Dedifferentiated amniotic fluid mesenchymal stem cell (primary cell): ENCODE measurements around the gene SLC66A2.

Experiments used
- DNase-seq: peaks from one replicate; pipeline ENCODE4 v3.0.0-alpha.2; 2016; ENCODE audit errors: extremely low spot score

The SLC66A2 gene

DNA sequence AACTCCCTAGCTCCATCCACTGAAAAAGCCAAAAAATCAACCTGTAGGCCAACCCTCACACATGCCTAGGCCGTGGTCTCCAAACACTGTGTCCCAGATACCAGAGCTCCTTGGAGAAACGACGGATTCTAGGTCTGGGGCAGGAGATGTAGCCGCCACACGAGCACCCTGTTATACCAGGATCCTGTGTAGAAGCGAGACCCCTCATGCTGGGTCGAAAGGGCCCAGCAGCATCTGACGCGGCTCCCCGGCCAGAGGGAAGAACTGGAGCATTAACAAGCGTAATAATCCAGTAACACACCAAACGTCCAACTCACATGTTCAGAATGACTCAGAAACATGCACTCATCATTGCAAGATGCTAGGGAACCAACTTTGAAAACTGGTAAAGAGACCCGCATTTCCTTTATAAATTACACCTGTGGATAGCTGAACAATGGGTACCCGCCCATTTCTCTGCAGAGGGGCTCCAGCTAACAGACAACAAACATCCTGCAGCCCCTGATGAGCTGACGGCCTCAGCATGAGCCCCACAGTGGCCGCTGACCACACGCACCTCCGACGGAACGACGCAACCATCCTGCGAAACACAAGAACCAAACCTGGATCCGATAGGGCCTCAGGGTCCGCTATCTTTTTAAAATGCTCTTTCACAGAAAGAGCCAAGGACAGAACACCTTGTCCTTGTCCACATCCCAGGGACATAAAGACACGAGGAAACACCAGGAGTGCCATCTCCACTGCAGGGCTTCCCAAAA lies 14.2 kb downstream of the SLC66A2 start:
- DNase-seq = no peak

DNA sequence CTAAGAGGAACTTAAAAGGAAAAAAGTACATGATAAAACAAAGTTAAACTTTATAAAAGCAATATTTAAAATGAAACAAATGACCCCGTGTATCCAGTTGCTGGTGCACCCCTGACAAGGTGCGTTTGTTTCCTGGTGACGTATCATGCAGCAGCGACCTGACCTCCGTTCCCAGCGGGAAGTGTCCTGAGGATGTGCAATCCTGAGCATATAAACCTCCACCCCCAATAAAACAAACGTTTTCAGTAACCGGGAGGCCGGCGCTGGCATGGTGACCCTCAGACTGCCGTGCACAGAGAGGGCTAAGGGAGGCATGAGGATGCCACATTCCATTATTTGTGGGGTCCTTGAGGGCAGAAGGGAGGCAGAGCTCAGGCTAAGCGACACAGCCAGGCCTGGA lies 14.8 kb downstream of the SLC66A2 start:
- DNase-seq = no peak

DNA sequence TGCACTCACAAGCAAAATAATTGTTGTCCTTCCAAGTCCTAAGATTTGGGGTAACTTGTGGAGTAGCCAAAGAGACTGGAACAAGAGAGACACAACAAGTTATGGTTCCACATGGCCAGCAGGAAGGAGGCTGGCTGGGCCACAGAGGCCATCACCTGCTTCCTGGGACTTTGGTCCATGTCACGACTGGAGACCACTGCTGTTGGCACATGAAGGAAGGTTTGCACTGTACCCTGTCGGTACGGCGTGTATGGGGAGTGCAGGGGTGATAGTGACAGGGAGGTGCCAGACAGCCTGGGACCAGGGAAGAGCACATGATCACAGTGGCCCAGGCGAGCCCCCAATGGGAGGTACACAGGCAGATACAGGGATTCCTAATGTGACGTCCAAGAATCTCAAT lies 15.5 kb downstream of the SLC66A2 start:
- no peak for DNase-seq

- DNase-seq = no peak
These were observed 16.0 kb downstream of the SLC66A2 start for GRCh38 chr18:79935499-79935898.

- DNase-seq = no peak
These were observed 16.4 kb downstream of the SLC66A2 start for GRCh38 chr18:79935098-79935480.

DNA sequence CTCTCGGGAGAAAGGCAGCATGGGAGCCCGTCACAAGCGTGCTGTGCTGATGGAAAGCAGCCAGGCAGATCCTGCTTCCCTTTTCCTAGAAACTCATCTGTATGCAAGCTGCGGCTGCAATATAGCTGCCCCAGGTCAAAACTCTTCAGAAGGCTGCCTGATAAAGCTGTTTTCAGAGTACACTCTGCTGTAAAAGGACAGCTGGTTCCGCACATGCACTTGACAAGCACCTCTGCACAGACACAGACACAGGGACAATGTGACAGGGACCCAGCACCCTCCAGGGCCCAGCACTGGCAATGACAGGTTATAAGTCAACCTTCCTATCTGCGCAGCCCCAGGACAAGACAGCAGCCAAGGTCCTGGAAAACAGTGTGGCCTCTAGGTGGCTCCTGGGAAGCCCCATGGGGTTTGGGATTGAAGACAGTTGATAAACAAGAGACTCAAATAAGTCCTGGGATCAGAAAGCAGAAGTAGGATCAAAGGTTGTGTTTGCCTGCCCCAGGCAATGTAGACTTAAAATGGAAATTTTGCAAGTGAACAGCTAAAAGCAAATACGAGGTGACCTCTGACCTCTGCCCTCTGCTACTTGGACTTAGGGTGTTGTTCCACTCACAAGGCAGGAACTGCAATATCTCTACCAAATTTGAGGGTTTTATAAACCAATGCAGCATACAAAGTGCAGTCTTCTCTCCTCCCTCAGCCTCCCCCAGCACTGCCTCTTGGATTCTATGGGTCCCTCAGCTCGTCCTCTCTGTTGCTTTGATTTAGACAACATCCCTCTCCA lies 16.9 kb downstream of the SLC66A2 start:
- DNase-seq = no peak

DNA sequence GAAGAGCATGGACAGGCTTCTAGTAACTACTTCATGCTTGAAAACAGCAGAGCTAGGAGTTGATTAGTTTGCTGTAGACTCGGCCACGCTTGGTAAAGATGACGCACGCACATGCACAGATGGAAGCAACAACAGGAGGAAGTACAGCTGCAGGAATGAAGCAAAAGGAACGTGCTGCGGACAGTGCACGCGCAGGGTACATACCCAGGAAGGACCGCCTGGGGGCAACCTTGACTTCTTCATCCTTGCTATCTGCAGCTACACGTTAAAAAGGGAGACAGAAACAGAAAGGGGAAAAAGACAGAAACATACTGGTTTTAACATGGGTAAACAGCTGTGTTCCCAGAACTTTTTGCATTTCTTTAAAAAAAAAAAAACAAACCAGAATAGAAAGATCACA lies 17.7 kb downstream of the SLC66A2 start:
- DNase-seq = no peak

DNA sequence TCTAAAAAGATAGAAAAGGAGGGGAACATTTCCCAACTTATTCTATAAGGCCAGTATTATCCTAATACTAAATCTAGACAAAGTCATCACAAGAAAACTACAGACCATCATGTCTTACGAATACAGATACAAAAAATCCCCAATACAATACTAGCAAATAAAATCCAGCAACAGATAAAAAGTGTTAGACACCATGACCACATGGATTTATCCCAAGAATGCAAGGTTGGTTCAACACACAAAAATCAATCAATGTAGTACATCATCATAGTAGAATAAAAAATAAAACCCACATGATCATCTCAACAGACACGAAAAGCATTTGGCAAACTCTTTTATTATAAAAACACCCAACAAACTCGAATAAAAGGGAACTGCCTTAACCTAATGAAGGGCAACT lies 18.5 kb downstream of the SLC66A2 start:
- no peak for DNase-seq

GRCh38 chr18:79931475-79931874 lies 20.0 kb downstream of the SLC66A2 start:
- DNase-seq = no peak

DNA sequence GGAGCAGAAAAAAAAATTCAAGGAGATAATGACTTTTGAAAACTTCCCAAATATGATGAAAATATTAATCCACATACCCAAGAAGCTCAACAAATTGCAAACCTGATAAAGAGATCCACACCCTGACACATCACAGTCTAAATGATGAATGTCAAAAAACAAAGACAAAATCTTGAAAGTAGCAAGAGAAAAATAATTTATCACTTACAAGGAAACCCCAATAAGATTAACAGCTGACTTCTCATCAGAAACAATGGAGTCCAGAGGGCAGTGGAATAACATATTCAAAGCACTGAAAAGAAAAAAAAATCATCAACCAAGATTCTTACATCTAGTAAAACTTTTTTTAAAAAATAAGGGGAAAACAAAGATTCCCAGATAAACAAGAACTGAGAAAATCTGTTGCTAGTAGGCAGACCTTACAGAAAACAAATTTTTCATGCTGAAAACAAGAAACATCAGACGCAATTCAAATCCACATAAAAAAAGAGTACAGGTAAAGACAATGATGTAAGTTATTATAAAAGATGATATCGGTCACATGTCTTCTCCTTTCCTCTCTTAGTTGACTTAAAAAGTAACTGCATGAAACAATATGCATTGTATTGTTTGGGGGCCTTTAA lies 21.3 kb downstream of the SLC66A2 start:
- DNase-seq = no peak

GRCh38 chr18:79928563-79928960 lies 22.9 kb downstream of the SLC66A2 start:
- no peak for DNase-seq

DNA sequence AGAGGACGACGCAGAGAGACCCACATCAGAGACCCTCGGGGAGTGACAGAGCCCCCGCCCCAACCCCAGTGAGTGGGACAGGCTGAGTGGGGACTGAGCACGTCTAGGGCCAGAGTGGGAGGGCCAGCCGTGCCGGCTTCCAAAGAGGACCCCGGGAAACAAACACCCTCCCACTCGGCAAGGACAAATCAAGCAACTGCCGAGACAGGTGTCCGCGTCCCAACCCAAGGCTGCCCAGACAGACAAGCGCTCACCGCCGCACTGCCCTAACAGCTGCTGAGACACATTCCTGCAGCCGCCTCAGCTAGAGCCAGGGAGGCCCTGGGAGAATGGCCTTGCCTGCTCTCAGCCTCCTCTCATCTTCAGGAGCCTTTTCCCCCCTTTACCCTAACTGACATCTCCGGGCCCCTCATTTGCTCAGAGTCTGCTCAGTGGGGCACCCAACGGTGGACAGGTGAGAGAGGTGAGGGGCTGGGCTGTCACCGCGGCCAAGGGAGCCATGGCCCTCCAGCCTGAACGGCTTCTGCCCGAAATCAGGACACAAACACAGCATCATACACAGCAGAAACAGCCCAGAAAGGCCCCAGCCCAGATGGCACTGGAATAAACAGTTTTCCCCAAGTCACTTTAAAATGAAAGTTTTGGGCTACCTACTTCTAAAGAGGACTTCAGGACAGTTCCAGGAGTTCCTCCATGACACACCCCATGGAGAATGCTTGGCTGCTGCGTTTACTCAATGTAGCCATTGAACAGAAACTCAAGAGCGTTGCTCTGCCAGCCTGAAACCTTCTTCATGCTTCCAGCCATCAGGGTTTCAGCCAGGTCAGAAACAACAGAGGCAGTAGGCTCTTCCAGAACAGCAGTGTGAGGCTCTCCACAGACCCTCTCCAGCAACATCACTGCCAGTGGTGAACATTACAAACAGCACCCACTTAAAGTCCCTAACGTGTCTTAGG lies 23.6 kb downstream of the SLC66A2 start:
- DNase-seq = no peak

GRCh38 chr18:79926715-79927606 lies 24.5 kb downstream of the SLC66A2 start:
- no peak for DNase-seq

GRCh38 chr18:79926306-79926705 lies 25.1 kb downstream of the SLC66A2 start:
- DNase-seq = no peak

DNA sequence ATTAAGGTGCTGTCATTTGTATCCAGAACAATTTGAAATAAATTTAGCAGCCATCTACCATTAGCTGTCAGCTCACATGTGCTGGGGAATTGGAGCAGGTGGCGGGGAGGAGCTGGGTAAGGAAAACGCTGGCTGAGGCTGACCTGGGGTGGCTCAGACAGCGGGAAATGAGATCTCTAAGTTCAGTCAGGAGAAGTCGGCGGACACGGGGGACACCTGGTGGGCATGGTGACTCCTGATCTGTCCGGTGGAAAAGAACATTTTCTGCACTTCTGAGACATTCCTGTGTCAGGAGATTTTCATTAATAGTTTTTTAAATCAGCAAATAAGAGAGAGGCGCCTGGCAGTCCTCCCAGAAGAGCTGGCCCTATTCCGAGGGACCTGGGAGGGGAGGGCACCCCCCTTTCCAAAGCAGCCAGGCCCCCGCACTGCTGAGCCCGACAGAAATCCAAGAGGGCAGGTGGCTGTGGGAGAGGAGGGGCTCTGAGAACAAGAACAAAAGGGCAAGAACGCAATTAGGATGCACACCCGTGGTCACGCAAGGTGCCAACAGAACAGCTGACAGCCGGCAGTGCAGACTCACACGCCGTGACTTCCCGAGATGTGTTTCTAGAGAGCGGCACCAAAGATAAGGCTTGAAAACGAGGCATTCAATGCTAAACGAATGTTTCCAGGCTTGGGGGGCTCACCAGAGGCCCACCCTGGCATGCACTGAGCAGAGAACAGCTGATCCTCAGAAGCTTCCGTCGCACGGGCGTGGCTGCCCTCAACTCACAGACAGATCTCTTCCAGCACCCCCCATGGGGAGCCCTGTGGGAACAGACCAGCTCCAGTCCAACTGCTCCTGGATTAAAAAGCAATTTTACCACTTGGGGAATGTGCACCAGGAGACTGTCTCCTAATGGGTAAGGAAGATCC lies 26.4 kb downstream of the SLC66A2 start:
- DNase-seq = no peak

- no peak for DNase-seq
These were observed 27.4 kb downstream of the SLC66A2 start for GRCh38 chr18:79923896-79924585.

DNA sequence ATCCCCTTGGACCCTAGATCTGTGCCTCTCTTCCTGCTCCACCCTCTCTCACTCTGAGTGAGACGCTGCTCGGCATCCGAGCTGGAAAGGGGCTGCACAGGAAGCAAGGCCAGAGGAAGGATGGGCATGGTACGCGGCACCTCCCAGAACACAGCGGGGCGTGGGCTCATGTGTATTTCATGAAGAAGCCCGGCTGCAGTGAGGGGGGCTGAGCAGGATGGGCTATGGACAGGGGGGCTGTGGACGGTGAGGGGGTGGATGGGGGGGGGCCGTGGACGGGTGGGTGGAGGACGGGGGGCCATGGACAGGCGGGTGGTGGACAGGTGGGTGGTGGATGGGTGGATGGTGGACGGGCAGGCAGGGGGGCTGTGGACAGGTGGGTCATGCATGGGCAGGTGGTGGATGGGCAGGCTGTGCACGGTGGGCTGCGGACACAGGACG lies 28.5 kb downstream of the SLC66A2 start:
- DNase-seq = no peak

DNA sequence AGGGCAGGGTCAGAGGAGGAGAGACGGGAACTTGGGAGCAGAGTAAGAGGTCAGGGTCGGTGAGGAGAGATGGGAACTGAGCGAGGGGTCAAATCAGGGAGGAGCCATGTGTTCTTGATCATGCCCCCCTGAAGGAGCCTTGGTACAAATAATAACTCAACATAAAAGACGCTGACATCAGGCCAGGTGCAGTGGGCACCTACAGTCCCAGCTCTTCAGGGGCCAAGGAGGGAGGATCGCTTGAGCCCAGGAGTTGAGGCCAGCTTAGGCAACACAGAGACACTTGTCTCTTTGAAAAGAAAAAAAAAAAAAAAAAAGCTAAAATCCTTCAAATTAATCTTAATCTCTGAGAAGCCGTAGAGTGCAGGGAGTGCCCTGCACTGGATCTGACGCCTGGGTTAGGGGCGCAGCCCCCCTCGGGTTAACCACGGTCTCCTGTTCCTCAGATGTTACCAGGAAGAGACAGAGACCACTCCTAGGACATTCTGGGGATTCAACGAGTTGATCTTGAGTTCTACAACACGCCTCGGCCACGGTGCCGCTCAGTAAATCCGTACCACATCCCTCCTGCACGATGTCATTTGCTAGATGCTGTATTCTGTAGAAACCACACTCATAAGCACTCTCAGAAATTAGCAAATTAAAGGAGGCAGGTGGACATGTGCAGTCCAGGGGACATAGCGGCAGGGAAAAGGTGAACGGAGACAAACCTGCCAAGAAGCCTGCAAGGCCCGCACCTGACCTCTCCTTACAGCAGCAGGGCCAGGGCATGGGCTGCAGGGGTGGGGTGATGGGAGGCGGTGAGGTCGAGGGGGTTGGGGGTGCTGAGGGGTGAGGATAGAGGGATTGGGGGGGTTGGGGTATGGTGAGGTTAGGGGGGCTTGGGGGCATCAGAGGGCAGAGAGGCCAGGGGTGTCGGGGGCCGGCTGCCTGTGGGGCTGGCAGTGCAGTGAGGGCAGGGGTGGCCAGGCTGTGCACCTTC lies 29.2 kb downstream of the SLC66A2 start:
- no peak for DNase-seq
